ENCODE data around the gene DENND1A. TPM values are rescaled to one million over a fixed set of nuclear protein-coding genes. Genes with fewer than 3 reads are reported as not detected.

DENND1A gene
- total and polyA plus RNA-seq, 4 donors: 7.9 to 22.0 (median 13.9) TPM

DNA sequence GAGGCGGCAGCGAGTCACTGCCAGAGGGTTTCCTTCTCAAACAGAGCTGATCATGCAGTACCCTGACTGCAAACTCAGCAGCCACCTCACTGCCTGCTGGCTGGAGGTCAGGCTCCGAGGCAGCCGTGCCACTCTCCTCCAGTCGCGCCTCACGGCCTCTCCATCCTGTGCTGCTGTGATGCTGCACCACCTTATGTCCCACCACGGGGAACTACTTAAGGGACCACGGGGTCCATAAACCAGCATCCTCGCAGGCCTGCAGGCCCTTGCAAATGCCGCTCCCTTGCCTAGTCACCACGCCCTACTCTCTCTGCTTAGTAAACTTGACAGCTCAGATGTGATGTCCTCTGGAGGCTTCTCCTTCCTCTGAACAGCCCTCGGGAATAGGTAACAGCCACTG, 474.7 kb downstream of the DENND1A start:
- no peaks in the 10 kb centered on the region for H3K9me3 ChIP-seq (ENCODE audit: control insufficient read depth in 4 of 4, low read length in 3 of 4)
- DNase-seq (ENCODE audit: low spot score): no peak
- no peak overlapping the region for H3K4me3 ChIP-seq (ENCODE audit: low read depth in 1 of 3, low read length in 3 of 3)
- peaks cover 2 to 14% (median 7%) of the 10 kb centered on the region in 4 donors for H3K36me3 ChIP-seq (ENCODE audit: control insufficient read depth in 4 of 4, insufficient read depth in 3 of 4, low read depth in 1 of 4, low read length in 3 of 4)
- H3K27me3 ChIP-seq (ENCODE audit: control insufficient read depth in 4 of 4, insufficient read depth in 4 of 4, low read length in 3 of 4): no peaks in the 10 kb centered on the region
- no peak overlapping the region for H3K27ac ChIP-seq (ENCODE audit: low read depth in 1 of 2, low read length in 2 of 2)
- 95% methylated on average over 13 of the region's 13 CpGs for WGBS
- H3K4me1 ChIP-seq (ENCODE audit: control insufficient read depth in 4 of 4, insufficient read depth in 4 of 4, low read length in 3 of 4): peaks cover 2 to 12% (median 7%) of the 10 kb centered on the region in 4 donors
- TF ChIP-seq HNF4A (conservative IDR thresholded peaks at IDR 0.05) (no peak), TAF1 (conservative IDR thresholded peaks at IDR 0.05) (no peak), EGR1 (IDR thresholded peaks at IDR 0.05; ENCODE audit: low read depth in 2 of 2) (no peak), YY1 (IDR thresholded peaks at IDR 0.05) (no peak), RAD21 (IDR thresholded peaks at IDR 0.05) (no peak), HNF4G (IDR thresholded peaks at IDR 0.05) (no peak), FOXA1 (IDR thresholded peaks at IDR 0.05) (no peak), GABPA (IDR thresholded peaks at IDR 0.05 in 1 of 2, conservative IDR thresholded peaks at IDR 0.05 in 1 of 2) (no peak), SP1 (IDR thresholded peaks at IDR 0.05) (no peak), JUND (IDR thresholded peaks at IDR 0.05) (no peak), RXRA (IDR thresholded peaks at IDR 0.05) (no peak), NR2F2 (IDR thresholded peaks at IDR 0.05) (no peak), FOXA2 (IDR thresholded peaks at IDR 0.05) (no peak)
- TF ChIP-seq, protein P1, sequence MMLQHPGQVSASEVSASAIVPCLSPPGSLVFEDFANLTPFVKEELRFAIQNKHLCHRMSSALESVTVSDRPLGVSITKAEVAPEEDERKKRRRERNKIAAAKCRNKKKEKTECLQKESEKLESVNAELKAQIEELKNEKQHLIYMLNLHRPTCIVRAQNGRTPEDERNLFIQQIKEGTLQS (IDR thresholded peaks at IDR 0.05): no peak
- TF ChIP-seq, protein P2, sequence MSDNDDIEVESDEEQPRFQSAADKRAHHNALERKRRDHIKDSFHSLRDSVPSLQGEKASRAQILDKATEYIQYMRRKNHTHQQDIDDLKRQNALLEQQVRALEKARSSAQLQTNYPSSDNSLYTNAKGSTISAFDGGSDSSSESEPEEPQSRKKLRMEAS (IDR thresholded peaks at IDR 0.05): no peak
- TF ChIP-seq, protein P3, sequence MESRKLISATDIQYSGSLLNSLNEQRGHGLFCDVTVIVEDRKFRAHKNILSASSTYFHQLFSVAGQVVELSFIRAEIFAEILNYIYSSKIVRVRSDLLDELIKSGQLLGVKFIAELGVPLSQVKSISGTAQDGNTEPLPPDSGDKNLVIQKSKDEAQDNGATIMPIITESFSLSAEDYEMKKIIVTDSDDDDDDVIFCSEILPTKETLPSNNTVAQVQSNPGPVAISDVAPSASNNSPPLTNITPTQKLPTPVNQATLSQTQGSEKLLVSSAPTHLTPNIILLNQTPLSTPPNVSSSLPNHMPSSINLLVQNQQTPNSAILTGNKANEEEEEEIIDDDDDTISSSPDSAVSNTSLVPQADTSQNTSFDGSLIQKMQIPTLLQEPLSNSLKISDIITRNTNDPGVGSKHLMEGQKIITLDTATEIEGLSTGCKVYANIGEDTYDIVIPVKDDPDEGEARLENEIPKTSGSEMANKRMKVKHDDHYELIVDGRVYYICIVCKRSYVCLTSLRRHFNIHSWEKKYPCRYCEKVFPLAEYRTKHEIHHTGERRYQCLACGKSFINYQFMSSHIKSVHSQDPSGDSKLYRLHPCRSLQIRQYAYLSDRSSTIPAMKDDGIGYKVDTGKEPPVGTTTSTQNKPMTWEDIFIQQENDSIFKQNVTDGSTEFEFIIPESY (IDR thresholded peaks at IDR 0.05): no peak
- TF ChIP-seq, protein P4, sequence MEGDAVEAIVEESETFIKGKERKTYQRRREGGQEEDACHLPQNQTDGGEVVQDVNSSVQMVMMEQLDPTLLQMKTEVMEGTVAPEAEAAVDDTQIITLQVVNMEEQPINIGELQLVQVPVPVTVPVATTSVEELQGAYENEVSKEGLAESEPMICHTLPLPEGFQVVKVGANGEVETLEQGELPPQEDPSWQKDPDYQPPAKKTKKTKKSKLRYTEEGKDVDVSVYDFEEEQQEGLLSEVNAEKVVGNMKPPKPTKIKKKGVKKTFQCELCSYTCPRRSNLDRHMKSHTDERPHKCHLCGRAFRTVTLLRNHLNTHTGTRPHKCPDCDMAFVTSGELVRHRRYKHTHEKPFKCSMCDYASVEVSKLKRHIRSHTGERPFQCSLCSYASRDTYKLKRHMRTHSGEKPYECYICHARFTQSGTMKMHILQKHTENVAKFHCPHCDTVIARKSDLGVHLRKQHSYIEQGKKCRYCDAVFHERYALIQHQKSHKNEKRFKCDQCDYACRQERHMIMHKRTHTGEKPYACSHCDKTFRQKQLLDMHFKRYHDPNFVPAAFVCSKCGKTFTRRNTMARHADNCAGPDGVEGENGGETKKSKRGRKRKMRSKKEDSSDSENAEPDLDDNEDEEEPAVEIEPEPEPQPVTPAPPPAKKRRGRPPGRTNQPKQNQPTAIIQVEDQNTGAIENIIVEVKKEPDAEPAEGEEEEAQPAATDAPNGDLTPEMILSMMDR (IDR thresholded peaks at IDR 0.05; ENCODE audit: low read depth, low read length, missing input control): no peak
- TF ChIP-seq, protein P5, sequence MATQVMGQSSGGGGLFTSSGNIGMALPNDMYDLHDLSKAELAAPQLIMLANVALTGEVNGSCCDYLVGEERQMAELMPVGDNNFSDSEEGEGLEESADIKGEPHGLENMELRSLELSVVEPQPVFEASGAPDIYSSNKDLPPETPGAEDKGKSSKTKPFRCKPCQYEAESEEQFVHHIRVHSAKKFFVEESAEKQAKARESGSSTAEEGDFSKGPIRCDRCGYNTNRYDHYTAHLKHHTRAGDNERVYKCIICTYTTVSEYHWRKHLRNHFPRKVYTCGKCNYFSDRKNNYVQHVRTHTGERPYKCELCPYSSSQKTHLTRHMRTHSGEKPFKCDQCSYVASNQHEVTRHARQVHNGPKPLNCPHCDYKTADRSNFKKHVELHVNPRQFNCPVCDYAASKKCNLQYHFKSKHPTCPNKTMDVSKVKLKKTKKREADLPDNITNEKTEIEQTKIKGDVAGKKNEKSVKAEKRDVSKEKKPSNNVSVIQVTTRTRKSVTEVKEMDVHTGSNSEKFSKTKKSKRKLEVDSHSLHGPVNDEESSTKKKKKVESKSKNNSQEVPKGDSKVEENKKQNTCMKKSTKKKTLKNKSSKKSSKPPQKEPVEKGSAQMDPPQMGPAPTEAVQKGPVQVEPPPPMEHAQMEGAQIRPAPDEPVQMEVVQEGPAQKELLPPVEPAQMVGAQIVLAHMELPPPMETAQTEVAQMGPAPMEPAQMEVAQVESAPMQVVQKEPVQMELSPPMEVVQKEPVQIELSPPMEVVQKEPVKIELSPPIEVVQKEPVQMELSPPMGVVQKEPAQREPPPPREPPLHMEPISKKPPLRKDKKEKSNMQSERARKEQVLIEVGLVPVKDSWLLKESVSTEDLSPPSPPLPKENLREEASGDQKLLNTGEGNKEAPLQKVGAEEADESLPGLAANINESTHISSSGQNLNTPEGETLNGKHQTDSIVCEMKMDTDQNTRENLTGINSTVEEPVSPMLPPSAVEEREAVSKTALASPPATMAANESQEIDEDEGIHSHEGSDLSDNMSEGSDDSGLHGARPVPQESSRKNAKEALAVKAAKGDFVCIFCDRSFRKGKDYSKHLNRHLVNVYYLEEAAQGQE (IDR thresholded peaks at IDR 0.05): no peak
- H3K9ac ChIP-seq (ENCODE audit: low read depth in 1 of 2, low read length in 2 of 2): no peak overlapping the region
